Right atrium auricular region (tissue), 2 donors: ENCODE data around the gene PRRG2. TPM values are rescaled to one million over a fixed set of nuclear protein-coding genes. Genes with fewer than 3 reads are reported as not detected.

Experiments
- DNase-seq: peaks from one replicate; pipeline ENCODE4 v3.0.0-alpha.2; 2019; ENCODE audit warnings: low spot score
- H3K27ac ChIP-seq, 2 donors: fragments of 200-600 bp; sonication (generic); 1 replicate in 1 of 2; 2 replicates in 1 of 2; pipeline ENCODE4 v1.5.1; 2016 to 2019
- H3K27me3 ChIP-seq, 2 donors: fragments of 200-600 bp; sonication (generic); one replicate each; pipeline versions ENCODE4 v1.5.1 to v1.6.0; 2017 to 2019
- H3K36me3 ChIP-seq: fragments of 200-600 bp; sonication (generic); one replicate; pipeline ENCODE4 v1.5.1; 2016
- H3K4me1 ChIP-seq, 2 donors: fragments of 200-600 bp; sonication (generic); one replicate each; pipeline versions ENCODE4 v1.5.1 to v1.6.0; 2017 to 2019
- H3K4me3 ChIP-seq, 2 donors: fragments of 200-600 bp; sonication (generic); 1 replicate in 1 of 2; 2 replicates in 1 of 2; pipeline ENCODE4 v1.5.1; 2017 to 2019; ENCODE audit warnings: mild to moderate bottlenecking in 1 of 2, moderate library complexity in 1 of 2
- H3K9me3 ChIP-seq, 2 donors: fragments of 200-600 bp; sonication (generic); one replicate each; pipeline ENCODE4 v1.5.1; 2019
- CTCF ChIP-seq, 2 donors: fragments of 200-600 bp; sonication (generic); IDR thresholded peaks; one replicate each; pipeline ENCODE4 v1.5.1; 2019; ENCODE audit warnings: antibody characterized with exemption in 2 of 2
- total RNA-seq, 2 donors: library from RNA; depleted of rRNA; stranded (reverse); fragments of >200 nt; gene quantifications; one replicate each; pipeline ENCODE4 v1.1.0, GENCODE V29; 2016

The PRRG2 gene
- total RNA-seq, 2 donors from 2014 or later, result 0.63 to 2.3 TPM

DNA sequence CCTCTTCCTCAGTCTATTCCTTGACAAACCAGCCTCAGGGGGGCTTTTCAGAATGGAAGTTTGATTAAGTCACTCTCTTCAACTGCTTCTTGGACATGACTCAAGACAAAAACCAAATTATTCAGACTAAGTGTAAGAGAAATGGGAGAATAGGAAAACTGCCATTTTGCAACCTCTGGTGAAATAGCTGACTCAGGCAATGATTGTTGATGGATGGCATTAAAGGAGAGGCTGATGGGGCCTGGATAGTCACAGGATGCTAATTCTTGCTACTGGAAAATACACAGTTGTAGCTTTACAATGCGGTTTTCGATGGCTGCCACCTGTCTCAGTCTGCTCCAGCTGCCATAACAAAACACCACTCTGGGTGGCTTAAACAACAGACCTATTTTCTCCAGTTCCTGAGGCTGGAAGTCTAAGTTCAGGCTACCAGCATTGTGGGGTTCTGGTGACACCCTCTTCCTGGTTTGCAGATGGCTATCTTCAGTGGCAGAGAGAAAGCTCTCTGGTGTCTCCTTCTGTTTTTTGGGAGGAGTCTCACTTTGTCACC lies 6.8 kb upstream of the PRRG2 start:
- peaks cover 34% of the 10 kb centered on the region for H3K36me3 ChIP-seq
- H3K27ac ChIP-seq, result no peak overlapping the region
- no peaks in the 10 kb centered on the region for H3K9me3 ChIP-seq
- no peak for DNase-seq
- TF ChIP-seq CTCF (IDR thresholded peaks at IDR 0.05), result no peak
- no peak overlapping the region for H3K4me3 ChIP-seq
- H3K4me1 ChIP-seq, result peaks cover 0 to 32% of the 10 kb centered on the region in 2 donors
- no peaks in the 10 kb centered on the region for H3K27me3 ChIP-seq

DNA sequence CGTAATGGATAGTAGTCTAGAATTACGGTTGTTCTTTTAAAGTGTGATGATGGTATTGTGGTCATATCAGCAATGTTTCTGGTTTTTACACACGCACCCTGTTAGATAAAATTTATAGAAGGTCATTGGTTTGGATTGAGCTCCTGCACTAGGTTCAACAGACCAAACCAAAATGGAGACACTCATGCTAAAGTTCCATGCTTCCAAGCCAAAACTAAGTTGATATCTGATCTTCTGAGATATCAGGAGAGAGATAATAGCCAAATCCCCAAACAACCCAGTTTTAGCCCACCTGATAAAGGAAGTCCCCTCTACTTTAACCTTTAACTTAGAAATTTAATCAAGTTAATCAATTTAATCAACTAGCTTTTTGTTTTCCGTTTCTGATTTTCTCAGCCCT lies 1.9 kb upstream of the PRRG2 start:
- H3K27ac ChIP-seq, result no peak overlapping the region
- no peaks in the 10 kb centered on the region for H3K9me3 ChIP-seq
- H3K27me3 ChIP-seq, result no peaks in the 10 kb centered on the region
- peaks cover 0 to 31% of the 10 kb centered on the region in 2 donors for H3K4me1 ChIP-seq
- DNase-seq, result no peak
- H3K4me3 ChIP-seq, result no peak overlapping the region
- no peak for TF ChIP-seq CTCF (IDR thresholded peaks at IDR 0.05)
- peaks cover 23% of the 10 kb centered on the region for H3K36me3 ChIP-seq

- peak overlapping the region; percentile 66 to 80 for H3K27ac ChIP-seq
- H3K9me3 ChIP-seq, result no peaks in the 10 kb centered on the region
- DNase-seq, result no peak
- peaks cover 17% of the 10 kb centered on the region for H3K36me3 ChIP-seq
- no peak for TF ChIP-seq CTCF (IDR thresholded peaks at IDR 0.05)
- no peaks in the 10 kb centered on the region for H3K27me3 ChIP-seq
- H3K4me1 ChIP-seq, result peaks cover 0 to 31% of the 10 kb centered on the region in 2 donors
- peak overlapping the region; percentile 63 to 67 for H3K4me3 ChIP-seq
Observed at GRCh38 chr19:49579947-49580263, 1.2 kb upstream of the PRRG2 start.

- Histone ChIP-seq H3K4me1 (peaks cover 0 to 31% of the 10 kb centered on the region in 2 donors), H3K9me3 (no peaks in the 10 kb centered on the region), H3K27me3 (no peaks in the 10 kb centered on the region), H3K36me3 (peaks cover 11% of the 10 kb centered on the region), H3K4me3 (peak within 1 kb of the TSS; percentile 63 to 67), H3K27ac (peak within 1 kb of the TSS; percentile 66 to 80)
- no peak for TF ChIP-seq CTCF (IDR thresholded peaks at IDR 0.05)
- peak; percentile 97 for DNase-seq
Observed at GRCh38 chr19:49580264-49581006, 681 bp upstream of the PRRG2 start, which contains the start of gene NOSIP. NOSIP (minus strand) TSS chr19:49580556; CDS start chr19:49560691, 19,865 bp downstream.

- H3K4me3 ChIP-seq, result no peak overlapping the region
Observed at GRCh38 chr19:49583239-49583638, 2.1 kb downstream of the PRRG2 start.

More at GRCh38 chr19:49583239-49583638, 2.1 kb downstream of the PRRG2 start:
- DNase-seq, result no peak
- TF ChIP-seq CTCF (IDR thresholded peaks at IDR 0.05), result no peak
- peaks cover 0 to 27% of the 10 kb centered on the region in 2 donors for H3K4me1 ChIP-seq
- no peak overlapping the region for H3K27ac ChIP-seq
- no peaks in the 10 kb centered on the region for H3K9me3 ChIP-seq
- no peaks in the 10 kb centered on the region for H3K27me3 ChIP-seq
- no peaks in the 10 kb centered on the region for H3K36me3 ChIP-seq
